Left lobe of liver (tissue), 2 donors: Measurements from ENCODE around the gene KRTAP19-1. TPM values are rescaled to one million over a fixed set of nuclear protein-coding genes. Genes with fewer than 3 reads are reported as not detected.
"Not testable (repeated sequence)": the region's sequence is repeated elsewhere in the genome, so short reads cannot be mapped to it uniquely, and the experiment has no call there.

Source experiments
- ATAC-seq: fragments of 200-7000 bp; cut with Tn5 transposase; one replicate; pipeline ENCODE4 v1.9.1; 2020; ENCODE audit warnings: mild to moderate bottlenecking, moderate library complexity
- DNase-seq: peaks from one replicate; pipeline ENCODE4 v3.0.0-alpha.2; 2020; ENCODE audit warnings: low spot score
- total RNA-seq: library from RNA; stranded (reverse); gene quantifications from one replicate; pipeline ENCODE4 v1.2.1, GENCODE V29; 2021
- donor health status: DM: no; HTN: no; CAD: no; lungs with moderate emphysema.
- donor health status: DM: no; HTN: yes; CAD: no.

The KRTAP19-1 gene
- not detected for total RNA-seq

DNA sequence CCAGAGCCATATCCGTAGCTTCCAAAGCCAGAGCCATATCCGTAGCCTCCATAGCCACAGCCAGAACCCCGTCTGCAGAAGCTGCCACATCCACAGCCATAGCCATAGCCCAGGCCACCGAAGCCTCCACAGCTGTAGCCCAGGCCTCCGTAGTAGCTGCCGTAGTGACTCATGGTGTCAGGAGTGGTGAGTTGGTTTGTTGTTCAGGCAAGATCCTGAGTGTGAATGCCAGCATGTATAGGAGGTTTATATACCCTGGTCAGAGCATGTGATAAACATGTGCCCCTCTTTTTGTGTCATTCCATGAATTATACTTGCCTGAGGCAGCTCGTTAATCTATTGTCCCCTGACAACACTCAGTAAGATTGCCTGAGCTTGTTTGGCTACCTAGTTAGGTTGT is at the start of gene KRTAP19-1:
TSS of gene KRTAP19-1 (minus strand) at position 223 of the 400 bp plus-strand sequence. CDS start at position 173, 50 bp downstream.
- DNase-seq (no peak), ATAC-seq (no peak)

GRCh38 chr21:30518876-30519275 is 38.7 kb upstream of the KRTAP19-1 start:
- DNase-seq (no peak), ATAC-seq (no peak)

GRCh38 chr21:30515681-30516080 is 35.5 kb upstream of the KRTAP19-1 start:
- ATAC-seq (no peak), DNase-seq (no peak)

DNA sequence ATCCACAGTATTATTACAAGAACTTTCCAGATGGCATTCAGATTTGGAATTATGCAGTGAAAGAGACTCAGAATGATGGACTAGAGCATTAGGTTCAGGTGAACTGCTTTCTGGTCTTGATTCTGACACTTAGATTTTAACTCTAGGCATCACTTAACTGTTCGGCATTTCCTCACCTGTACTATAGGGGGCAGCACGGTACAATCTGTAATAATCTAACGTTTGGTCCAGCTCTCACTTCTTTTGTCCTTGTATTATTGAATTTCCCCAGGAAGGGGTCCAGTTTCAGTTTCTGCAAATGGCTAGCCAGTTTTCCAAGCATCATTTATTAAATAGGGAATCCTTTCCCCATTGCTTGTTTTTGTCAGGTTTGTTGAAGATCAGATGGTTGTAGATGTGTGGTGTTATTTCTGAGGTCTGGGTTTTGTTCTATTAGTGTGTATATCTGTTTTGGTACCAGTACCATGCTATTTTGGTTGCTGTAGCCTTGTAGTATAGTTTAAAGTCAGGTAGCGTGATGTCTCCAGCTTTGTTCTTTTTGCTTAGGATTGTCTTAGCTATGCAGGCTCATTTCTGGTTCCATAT is 25.5 kb upstream of the KRTAP19-1 start:
- not testable (repeated sequence) for ATAC-seq, DNase-seq

- ATAC-seq: no peak
- no peak for DNase-seq
Measured at GRCh38 chr21:30502041-30502440, 21.9 kb upstream of the KRTAP19-1 start, which contains the start of gene KRTAP19-5. KRTAP19-5 (minus strand) TSS chr21:30502141; CDS start chr21:30502090, 51 bp downstream.

GRCh38 chr21:30497065-30497464 is 16.9 kb upstream of the KRTAP19-1 start, which contains the start of gene KRTAP19-4:
KRTAP19-4 (minus strand) TSS chr21:30497165; CDS start chr21:30497110, 55 bp downstream.
- ATAC-seq (no peak), DNase-seq (no peak)

DNA sequence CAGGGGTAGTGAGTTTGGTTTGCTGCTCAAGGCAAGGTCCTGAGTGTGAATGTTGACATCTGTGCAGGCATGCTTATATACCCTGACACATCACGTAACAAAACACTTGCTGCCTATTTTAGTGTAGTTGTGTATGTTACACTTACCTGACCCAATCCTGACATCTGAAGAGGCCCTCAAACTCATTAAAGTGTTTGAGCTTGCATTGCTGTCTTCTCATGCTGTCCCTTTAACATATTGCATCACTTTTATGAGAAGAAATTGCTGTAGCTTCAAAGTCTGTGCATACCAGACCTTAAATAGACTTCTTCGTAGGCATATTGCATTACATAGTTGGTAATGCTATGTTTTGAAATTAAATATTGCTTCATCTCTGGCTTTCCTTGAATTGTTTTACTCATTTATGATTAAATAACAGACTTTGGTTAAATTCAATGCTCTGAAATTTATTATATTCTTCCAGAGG is 11.8 kb upstream of the KRTAP19-1 start, which contains the start of gene KRTAP19-3:
TSS of gene KRTAP19-3 (minus strand) at position 51 of the 466 bp plus-strand sequence. CDS start 56 bp downstream, outside the sequence.
- no peak for DNase-seq
- no peak for ATAC-seq

- no peak for DNase-seq
- no peak for ATAC-seq
Measured at GRCh38 chr21:30487336-30487735, 7.2 kb upstream of the KRTAP19-1 start, which contains the start of gene KRTAP19-2. KRTAP19-2 (minus strand) TSS chr21:30487436; CDS start chr21:30487348, 88 bp downstream.

DNA sequence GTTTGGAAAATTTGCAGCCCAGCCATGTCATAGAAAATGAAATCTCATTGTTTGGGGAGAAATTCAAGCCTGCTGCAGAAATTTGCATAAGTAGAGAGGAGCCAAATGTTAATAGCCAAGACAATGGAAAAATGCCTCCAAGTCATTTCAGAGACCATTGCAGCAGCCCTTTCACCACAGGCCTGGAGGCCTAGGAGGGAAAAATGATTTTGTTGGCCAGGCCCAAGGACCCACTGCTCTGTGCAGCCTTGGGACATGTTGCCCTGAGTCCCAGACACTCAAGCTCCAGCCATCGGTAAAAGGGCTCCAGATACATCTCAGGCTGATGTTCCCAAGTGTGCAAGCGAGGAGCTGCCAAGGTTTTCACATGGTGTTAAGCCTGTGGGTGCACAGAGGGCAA is 6.0 kb upstream of the KRTAP19-1 start:
- ATAC-seq: no peak
- DNase-seq: no peak

- no peak for ATAC-seq
- no peak for DNase-seq
Measured at GRCh38 chr21:30482130-30482529, 2.0 kb upstream of the KRTAP19-1 start.

GRCh38 chr21:30479259-30479658 is 908 bp downstream of the KRTAP19-1 start:
- no peak for DNase-seq
- no peak for ATAC-seq

- DNase-seq (no peak), ATAC-seq (no peak)
Measured at GRCh38 chr21:30478004-30478403, 2.2 kb downstream of the KRTAP19-1 start.

DNA sequence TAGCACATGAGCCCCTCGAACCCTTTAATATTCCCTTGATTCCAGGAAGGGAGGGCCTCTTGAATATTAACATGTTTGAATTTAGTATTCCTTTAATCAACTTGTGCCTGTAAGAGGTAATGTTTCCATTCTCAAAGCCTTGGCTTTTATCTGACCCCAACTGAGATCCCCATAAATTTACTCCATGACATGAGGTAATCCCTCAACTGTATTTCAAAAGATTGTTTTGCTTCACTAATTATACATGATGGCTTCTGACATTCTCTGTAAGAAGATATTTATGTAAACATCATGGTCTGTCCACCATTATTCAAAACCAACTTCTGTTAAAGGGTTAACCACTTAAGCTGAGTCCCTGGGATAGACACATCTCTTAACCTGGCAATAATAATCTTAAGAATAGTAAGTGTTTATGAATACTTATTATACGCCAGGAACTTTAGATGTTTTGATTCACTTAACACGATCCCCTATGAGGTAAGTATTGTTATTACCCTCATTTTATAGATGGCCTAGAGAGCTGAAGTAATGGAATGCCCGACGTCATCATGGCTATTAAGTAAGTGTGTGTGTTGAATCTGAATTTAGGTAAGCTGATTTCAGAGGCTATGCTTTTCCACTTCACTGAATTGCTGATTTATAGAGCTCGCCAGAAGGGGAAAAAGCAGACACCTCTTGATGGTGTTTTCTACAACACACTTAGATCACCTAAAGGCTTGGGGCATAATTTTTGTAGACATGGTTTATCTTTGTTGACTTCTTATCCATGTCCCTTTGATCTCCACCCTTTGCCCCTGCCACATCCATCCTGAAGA is 11.1 kb downstream of the KRTAP19-1 start:
- no peak for DNase-seq
- ATAC-seq: no peak

GRCh38 chr21:30463713-30464112 is 16.5 kb downstream of the KRTAP19-1 start:
- ATAC-seq (peak; percentile 26), DNase-seq (no peak)

DNA sequence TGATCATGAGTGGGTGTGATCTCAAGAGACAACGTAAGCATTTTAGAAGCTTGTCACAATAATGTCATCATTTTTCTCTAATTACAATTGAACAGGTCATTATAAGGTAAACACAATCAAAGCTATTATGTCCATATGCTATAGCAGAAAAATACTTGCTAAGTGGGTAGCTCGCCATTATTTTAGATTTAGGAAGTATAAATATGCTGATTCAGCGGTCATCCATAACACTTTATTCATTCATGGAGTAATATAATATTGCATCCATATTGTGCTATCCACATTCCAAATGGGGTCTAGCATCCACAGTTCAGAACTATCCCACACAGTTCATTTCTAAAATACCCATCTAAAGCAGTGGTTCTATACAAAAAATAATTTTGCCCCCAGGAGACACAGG is 31.7 kb downstream of the KRTAP19-1 start:
- no peak for ATAC-seq
- DNase-seq: no peak

DNA sequence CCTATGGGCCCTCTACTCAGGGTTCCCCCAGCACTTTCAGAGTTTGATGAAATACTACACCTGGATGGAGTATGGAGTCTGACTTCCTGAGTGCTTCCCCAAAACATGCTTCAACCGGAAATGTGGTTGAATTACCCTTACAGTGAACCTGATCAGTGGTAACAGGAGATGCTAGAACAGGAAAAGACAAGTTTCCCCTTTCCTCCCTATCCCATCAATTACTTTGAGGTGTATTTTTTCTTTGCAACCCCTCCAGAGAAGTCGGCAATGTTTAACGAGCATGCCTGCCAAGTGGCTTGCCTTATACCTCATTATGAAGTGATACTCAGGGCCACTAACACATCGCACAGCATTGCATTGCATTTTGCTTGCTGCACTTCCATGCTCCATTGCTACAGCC is 33.1 kb downstream of the KRTAP19-1 start:
- DNase-seq: no peak
- no peak for ATAC-seq

DNA sequence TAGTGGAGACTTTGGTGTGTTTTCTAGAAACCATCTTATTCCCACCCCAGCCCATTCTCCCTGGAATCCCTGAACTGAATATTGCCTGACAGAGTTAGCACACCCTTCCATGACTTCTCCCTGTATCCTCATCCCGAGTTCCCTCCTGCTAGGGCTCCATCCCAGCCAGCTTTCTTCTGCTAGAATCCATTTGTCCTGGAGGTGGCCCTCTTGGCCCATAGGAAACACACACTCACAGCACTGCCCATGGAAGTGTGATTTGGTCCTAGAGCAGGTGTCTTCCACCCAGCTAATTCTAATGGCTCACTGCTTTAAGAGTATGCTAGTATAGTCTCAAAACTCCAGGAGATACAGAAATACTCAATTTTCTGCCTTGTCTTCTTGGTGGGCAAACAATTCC is 36.0 kb downstream of the KRTAP19-1 start:
- ATAC-seq (no peak), DNase-seq (no peak)

DNA sequence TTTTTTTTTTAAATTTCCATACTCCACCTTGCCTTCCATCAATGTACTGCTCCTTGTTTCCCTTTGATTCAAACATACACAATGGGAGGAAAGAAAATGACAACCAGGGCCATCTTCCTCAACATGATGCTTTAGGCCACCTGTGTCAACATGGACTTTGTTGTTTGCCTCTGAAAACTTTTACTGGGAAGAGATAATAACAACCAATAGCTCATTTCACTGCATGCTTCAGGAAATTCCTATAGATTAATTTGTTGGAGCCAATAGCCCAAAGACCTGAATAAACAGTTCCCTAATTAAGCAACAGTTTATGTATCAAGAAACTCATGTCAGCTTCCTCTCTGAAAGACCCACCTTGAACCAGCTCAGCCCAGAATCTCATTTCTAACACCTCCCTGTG is 36.9 kb downstream of the KRTAP19-1 start:
- DNase-seq (no peak), ATAC-seq (no peak)

- no peak for ATAC-seq
Measured at GRCh38 chr21:30439975-30440374, 40.2 kb downstream of the KRTAP19-1 start, which contains the start of gene KRTAP15-1. KRTAP15-1 (plus strand) TSS chr21:30440275; CDS start chr21:30440328, 53 bp downstream.

DNA sequence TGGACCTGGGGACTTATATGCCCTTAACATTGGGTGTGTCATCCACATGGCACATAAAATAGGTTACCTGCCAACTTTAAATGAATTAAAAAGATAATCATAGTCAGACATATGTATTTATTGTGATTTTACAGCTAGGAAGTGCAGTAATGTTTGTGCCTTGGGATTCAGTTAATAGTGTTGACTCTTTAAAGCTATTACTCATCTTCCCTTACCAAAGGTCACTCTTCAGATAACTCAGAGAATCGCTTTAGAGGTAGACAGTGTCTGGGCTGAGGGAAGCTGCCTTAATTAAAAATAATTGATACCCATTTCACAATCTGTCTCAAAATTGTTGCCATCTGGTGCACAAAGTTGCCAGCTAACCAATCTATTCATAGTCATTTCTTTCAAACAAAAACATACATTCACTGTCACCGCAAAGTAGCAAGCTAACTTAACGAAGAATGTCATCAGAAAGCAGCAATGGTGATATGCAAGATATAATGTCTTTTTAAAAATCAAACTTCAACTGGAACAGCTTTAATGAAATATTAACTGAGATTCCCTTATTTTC is 43.1 kb downstream of the KRTAP19-1 start:
- ATAC-seq: no peak
- no peak for DNase-seq

More at GRCh38 chr21:30439975-30440374, 40.2 kb downstream of the KRTAP19-1 start, which contains the start of gene KRTAP15-1:
- DNase-seq: no peak

DNA sequence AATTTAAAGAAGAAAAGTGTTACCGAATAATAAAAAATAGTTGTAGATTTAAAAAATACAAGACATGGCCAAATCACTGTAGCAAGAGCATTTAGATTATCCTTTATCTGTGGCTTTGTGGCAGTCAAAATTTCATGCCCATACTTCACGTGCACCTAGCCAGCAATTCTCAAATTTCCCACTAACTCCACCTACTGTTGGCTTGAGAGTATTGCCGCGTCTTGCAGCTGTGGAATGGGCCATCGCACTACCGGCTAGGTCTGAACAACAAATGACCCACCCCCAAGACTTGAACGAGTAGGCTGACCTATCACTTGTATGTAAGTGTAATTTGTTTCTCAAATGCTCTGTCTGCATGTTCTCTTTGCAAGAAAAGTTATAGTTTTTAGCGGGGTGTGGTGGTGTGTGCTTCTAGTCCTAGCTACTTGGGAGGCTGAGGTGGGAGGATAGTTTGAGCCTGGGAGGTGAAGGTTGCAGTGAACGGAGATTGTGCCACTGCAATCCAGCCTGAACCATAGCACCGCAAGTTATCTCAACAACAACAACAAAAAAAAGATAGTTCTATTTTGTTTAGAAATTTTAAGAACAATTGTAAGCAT is 46.0 kb downstream of the KRTAP19-1 start:
- DNase-seq (no peak), ATAC-seq (peak; percentile 92)
